GM18907 (cell line): ENCODE data around the gene SYNE1.

Experiments
- ATAC-seq: cut with Tn5 transposase; IDR thresholded peaks from one replicate; pipeline ENCODE4 v1.9.1; 2021; ENCODE audit warnings: mild to moderate bottlenecking, moderate library complexity; ENCODE audit not compliant: unreplicated experiment

The SYNE1 gene

DNA sequence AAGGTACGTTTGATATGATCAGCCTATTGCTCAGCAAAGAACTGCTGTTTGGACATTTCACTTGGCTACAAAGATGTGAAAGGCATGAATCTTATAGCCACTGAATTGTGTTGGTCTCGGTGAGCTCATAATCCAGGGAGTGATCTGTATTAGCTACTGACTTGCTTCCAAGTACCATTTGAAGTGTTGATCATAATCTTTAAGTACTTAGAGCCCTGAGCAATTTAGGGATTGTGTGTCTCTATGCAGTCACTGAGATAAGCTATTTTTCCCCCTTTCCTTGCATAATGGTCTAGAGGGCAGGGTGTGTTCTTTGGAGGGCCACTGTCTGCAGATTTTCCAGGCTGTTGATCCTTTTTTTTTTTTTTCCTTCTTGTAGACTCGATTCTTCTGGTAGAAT lies 436.0 kb downstream of the SYNE1 start:
- ATAC-seq, result no peak

DNA sequence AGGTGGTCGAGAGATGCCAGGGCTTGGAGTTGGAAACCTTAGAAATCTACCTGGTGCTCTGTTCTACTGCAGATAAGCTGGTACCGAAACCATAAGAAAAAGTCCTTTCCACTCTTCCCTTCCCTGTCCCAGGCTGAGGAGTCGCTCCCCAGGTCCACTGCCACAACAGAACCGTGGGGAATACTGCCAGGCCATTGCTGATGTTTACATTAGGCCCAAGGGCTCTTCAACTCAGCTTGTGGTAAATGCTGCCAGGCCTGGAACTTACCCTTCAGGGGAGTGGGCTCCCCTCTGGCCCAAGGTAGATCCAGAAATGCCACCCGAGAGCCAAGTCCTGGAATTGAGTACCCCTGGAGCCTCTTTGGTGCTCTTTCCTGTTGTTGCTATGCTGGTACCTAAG lies 441.3 kb downstream of the SYNE1 start:
- no peak for ATAC-seq

DNA sequence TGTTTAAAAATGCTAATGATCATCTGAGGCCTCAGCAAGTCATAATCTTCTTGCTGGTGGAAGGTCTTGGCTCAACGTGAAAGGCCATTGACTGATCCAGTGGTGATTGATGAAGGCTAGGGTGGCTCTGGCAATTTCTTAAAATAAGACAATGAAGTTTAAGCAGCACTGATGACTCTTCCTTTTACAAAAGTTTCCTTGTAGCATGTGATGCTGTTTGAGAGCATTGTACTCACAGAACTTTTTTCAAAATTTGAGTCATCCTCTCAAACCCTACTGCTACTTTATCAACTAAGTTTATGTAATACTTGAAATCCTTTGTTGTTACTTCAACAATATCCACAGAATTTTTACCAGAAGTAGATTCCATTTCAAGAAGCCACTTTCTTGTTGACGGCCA lies 447.4 kb downstream of the SYNE1 start:
- ATAC-seq, result no peak

DNA sequence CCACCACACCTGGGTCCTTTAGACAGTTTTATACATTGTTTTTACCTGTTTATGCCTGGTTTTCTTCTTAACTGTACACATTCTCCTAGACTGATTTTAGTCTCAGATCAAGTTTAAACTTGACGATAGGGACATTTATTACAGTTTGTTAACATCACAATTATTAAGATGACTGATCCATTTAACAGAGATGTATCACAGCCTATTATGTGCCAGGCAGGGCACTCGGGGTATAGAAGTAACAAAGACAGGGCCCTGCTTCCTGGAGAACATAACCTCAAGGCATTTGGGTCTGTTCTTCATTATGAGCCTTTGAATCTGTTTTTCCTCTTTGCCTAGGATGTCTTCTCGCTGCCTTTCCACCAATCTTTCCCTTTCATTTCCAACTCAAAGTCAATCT lies 449.2 kb downstream of the SYNE1 start:
- no peak for ATAC-seq

DNA sequence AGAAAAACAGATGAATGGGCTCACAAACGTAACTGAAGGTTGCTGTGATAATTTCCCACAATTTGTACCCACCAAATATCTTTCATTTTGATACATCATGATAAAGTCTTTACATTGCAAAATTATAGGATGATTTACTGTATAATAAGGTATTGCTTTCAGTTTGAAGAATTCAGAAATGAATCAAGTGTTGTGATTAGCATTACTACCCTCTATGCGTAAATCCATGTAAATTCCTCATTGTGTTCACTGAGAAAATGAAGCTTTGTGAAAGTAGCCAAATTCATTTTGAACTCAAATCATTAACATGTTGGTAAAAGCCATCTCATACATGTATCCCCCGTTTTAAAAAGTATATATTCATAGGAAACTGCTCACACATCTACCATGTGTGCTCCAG lies 450.3 kb downstream of the SYNE1 start:
- no peak for ATAC-seq

DNA sequence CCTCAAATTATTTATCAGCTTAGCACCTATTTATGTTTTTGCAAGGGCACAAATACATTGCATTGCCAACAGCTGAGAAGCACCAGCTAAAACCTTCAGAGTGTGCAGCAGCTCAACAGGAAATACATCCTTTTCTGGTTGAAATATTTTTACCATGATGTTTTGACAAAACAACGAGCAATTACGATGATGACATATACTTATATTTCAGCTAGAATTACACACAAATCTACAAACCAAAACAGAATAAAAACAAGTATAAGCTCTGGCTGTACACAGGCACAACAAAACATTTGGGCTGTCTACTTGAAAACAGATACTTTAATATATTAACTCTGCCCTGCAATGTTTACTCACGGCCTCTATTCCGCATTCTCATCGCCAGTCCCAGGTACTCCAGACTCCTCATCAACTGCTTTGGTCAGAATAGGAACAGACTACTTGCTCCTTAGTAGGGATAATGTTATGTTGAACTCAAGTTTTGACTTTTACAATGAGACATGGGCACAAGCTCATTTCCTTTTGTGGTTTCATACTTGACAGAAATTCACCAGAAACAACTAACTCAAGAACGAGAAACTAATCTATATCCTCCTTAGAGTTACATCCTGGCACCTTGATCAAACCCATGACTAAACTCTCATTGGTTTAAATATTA lies 452.1 kb downstream of the SYNE1 start:
- ATAC-seq, result peak; percentile 85

DNA sequence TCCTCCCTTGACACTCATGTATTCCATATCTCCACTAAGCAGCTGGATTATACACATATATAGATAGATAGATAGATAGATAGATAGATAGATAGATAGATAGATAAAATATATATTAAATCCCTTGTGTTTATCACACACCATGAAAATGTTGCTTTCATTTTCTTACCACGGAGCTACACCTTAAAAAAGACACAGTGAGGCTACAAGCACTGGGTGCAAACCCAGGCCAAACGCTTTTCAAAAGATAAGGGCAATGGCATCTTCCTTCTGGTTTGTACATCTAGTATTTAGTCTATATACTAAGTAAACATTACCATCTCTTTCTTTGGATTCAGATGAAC lies 452.6 kb downstream of the SYNE1 start:
- peak; percentile 42 for ATAC-seq

DNA sequence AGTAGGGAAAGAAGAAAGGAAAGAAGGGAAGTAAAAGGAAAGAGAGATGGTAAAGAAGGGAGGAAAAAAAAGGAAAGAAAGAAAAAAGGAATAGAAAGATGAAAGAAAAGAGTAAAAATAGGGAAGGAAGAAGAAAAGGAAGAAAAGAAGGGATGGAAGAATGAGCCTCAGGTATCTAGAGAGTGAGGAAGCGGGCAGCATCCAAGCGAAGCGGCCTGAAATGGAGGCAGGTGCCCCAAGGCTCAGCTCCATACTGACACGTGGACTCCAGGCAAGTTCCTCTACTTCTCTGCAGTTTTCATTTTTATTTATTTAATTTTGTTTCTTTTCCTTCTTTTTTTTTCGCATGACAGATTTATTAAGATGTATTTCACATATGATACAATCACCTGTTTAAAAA lies 456.6 kb downstream of the SYNE1 start:
- ATAC-seq, result no peak

DNA sequence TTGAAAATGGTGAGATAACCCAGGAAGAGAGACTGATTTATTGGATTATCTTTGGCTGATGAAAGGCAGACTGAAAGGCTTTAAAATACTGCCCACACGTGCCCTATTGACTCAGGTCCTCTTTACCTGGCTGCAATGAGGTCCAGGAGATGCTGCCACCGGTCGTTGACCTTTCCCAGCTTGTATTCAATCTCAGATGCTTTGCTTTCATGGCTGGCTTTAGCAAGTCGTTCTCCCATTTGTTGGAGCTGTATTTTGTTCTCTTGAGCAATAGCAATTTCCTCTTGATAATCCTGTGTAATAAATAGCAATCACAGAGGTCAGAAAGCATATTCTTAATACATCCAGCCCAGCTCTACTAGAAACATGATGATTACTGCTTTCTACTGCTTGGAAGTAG lies 460.9 kb downstream of the SYNE1 start:
- no peak for ATAC-seq

DNA sequence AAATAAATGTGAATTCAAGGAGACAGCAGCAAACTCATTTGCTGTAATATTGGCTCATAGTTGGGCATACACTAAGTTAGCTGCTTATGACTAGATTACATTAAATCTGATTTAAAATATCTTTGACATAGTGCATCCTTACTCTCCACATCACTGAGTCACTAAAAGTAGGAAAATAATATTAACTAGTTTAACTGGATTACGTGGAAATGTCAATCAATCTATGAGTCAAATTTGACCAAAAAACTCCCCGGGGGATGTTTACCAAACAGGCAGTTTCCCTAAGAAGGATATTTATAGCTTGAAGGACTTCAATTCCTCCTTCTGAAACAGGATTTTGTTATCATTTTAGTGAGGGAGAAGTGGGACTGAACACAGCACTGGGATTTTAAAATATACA lies 463.2 kb downstream of the SYNE1 start:
- ATAC-seq, result no peak

DNA sequence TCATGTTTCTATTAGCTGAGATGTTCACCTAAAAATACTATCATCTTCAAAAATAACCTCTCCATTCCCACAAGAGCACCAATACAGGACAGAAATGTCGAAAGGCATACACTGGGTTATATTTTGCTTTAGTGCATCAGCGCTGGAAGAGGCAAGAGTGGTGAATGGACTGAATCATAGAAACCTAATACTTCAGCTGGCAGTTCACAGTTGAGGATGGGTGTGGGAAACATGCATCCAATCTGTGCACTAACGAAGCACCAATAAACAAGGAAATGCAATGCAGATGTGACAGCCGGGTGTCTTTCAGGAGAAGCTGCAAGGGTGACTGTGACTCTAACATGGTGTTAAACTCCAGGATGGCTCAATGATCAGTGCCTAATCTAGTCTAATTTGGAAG lies 463.8 kb downstream of the SYNE1 start:
- no peak for ATAC-seq

DNA sequence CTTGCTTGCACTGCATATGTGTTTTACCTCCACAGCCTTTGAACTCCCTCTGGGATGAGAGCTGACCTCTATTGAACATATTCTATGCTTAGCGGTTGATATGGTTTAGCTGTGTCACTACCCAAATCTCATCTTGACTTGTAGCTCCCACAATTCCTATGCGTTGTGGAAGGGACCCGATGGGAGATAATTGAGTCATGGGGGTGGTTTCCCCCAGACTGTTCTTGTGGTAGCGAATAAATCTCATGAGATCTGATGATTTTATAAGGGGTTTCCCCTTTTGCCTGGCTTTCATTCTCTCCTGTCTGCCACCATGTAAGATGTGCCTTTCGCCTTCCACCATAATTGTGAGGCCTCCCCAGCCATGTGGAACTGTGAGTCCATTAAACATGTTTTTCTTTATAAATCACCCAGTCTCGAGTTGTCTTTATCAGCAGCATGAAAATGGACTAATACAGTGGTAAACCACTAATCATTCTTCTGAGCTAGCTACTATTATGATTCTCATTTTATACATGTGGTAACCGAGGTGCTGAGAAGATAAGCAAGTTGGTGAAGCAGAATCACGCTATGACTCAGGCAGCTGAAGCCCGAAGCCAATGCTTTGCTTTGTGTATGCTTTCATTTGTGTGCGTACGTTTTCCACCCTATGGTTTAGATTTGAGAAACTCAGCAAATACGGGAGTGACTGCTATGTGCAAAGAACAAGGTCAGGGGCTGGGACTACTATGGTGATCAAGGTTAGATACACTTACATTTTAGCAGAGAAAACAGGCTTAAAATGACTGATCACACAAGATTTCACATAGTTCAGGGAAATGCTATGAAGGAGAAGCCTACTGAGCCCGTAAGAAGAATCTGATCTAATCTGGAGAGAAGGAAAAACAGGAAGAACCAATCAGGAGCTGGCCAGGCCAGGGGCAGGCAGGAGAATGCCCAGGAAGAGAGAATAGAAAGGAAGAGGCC lies 466.2 kb downstream of the SYNE1 start:
- peak; percentile 99 for ATAC-seq

DNA sequence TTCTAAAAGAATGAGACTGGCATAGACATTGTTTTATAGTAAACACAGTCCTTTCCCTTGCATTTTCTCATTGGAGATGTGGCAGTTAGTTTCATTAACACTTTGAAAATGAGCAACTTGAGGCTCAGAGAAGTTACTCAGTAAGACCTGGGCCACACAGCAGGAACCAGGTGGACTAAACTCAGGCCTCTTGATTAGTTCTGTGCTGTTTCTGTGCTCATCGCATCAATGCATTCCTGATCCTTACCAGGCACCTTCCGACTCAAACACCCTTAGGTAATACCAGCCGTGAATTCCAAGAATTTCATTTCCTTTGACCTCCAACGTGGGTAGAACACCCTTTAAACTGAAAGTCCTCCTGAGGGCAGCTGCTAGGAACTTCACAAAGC lies 466.9 kb downstream of the SYNE1 start:
- ATAC-seq, result no peak

DNA sequence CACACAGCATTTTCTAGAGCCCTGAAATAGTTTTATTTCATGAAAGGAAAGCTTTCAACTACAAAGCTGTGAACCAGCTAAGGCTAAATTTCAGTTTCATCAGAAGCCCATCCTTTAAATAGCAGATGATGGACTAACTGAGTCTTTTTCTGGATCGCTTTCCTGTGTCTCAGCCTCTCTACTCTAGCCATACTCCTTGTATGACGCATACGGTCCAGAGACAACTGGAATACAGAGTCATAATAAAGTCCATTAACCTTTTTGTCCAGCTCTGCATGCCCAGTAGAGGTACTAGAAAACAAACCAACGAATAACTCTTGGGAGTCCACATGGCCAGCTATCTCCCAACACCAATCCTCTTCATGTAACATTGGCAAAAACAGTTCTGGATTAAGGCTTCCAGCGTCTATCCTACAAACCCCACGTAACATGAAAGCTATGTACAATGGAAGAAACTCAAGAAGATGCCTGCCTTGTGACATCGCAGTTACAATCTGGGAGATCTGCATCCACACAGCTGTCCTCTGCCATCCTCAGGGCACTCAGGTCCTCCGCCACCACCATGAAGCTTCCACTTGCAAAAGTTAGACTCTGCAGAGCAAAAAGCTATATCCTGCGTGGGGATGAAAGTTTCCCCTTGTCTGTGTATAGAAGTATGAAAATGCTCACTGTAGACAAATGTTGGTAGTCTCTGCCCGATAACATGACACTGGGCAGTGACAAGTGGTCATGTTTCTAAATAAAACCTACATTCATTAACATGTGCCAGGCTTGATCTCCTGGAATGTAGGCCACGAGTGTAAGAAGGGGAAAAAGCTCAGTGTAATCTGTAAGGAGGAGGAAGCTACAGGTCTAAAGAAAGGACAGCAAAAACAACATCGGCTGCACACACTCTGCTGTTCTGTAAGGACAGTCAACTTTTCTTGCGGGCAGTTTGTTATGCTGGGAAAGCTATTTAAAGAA lies 469.2 kb downstream of the SYNE1 start:
- no peak for ATAC-seq

DNA sequence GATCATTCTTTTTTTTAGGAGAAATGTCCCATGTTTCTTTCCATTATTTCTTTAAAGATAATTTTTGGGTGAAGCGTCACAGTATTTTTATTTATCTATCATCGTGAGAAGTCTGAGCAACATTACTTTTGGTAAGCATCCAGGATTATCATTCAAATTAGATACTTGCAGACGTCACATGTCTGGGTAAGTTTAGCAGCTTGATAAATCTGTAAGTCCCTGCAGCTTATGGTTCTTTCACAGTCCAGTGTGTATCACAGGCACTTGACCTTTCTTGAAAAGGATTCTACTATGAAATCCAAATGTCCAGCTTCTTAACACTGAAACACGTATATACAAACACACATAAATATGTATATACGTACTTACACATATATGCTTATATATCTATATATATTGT lies 470.3 kb downstream of the SYNE1 start:
- ATAC-seq, result no peak

DNA sequence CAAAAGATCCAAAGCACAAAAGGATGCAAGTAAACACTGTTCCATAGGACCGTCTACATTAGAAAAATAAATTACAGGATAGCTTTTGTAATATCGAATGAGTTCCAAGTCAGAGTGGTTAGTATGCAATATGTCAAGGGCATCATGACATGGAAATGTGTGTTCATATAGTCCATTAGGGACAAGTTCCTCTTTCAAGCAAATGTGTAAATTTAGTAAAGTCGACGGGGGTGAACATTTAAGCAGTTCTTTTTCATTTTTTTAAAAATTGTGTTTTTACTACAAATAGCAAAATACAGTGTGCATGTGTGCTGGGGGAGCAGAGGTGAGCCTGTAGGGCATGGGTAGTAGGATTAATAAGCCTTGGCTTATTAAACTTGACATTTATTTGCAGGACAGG lies 470.7 kb downstream of the SYNE1 start:
- no peak for ATAC-seq

DNA sequence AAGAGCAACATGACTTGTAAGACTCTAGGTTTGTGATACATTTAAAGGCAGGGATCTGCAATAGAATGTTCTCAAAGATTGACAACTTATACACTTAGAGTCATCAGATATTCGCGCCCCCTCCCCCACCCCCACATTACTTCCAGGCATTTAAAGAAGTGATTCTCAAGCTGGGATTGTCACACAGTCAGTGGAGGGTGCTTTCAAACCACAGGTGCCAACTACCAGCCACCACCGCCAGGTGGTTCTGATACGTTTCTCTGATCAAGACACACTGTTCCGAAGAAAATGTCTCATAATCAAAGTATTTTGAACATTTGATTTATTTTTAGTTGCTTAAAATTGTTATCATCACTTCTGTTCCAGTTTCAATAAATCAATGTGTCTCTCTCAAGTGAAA lies 472.2 kb downstream of the SYNE1 start:
- ATAC-seq, result no peak

DNA sequence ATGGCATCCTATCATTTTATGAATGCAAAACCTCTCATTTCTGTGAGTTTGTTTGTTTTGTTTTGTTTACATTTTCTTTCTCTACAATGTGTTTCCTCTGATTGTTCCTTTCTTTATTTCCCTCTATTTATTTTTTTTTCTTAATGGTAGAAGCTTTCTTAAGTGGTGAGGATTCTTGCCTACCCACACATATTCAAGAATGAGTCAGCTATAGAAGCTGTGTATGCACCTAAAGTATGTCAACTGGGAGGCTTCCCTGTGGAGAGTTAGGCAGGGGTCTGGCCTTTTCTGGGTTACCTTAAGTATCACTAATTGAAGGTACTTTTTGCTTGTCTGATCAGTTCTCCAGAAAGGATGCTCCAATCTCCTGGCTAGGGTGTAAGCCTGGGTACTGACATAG lies 475.7 kb downstream of the SYNE1 start:
- no peak for ATAC-seq

DNA sequence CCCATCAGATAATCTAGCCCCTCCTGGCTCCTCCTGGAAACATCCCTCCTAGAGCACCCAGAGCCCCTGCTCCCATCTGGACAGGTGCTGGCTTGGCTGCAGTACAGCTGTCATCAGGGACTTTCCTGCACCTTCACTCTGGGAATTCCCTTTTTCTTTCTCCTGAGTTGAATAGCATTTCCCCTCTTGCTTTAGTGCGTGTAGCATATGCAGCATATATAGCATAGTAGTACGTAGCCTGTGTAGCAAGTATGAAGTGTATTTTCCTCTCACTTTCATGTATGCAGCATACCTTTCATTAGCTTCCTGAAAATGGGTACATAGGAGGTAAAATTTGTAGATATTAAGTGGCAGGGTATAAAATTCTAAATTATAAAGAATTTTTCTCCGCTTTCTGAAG lies 476.8 kb downstream of the SYNE1 start:
- peak; percentile 98 for ATAC-seq

DNA sequence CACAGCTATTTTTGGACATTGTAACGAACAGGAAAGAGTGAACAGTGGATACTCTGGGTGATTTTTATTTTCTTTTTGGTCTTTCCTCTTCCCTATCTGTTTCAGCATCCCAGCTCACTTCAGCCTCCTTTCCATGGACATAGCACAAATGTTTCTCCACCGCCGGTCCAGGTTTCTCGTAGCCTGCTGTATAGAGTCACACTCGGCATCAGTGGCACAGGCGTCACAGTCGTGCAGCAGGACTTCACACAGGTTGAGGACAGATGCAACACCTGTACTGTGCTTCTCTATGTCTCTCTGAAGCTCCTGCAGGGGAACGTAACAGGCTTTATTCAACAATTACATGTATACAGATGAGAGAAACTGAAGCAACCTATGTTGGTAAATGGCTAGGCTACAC lies 481.4 kb downstream of the SYNE1 start:
- no peak for ATAC-seq

DNA sequence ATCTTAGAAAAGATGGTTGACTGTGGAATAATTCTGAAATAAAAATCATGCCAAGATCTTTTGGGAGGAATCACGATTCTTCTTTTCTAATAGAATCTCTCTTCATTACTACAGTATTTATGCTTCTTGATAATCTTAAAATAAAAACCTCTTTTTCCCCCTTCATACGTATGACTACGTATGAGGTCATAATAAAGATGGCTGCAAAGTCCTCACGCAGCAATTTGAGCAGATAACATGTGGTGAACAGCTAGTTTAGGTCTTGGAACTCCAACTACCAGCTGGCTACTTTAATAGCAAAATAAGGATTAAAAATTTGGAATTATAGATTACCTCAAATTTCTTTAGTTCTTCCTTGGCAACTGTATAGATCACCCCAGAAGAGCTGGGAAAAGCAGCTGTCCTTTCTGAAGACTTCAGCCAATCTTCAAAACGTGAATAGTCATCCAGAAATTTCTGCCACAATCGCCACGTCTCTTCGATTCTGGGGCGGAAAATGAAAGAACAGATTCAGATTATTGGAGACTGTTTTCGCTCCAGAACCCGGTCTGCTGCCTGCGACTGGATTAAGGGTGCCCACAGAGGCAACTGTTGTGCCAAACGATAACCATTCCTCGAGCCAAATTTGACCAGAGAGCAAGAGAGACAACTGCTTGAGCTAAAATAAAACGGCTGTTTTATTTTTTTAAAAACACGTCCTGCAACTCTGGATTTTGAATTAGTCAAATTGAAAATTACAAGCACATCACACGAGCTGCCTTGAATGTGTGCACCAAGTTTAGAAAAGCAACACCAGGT lies 482.4 kb downstream of the SYNE1 start:
- no peak for ATAC-seq
